ENCODE data around the gene POP4. TPM values are rescaled to one million over a fixed set of nuclear protein-coding genes. Genes with fewer than 3 reads are reported as not detected.

The POP4 gene
- total RNA-seq, 4 donors from 2014 or later: 43.7 to 57.2 (median 51.2) TPM

DNA sequence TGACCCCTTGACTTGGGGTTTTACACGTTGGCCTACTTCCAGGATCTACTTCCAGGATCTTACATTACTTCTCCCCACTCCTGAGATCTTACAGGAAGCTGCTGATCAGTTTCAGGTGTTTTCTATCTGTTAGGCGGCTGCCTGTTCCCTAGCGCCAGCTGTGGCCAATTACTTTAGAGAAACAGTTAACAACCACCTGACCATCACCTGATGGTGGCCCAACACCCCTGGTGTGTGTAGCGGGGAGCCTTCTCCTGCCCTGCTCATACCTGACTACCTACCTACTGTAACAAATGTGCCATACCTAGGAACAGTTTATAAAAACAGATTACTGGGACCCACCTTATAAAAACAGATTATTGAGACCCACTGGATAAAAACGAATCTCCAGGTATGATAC, 2.8 kb upstream of the POP4 start:
- Histone ChIP-seq H3K36me3 (no peaks in the 10 kb centered on the region), H3K4me3 (no peak overlapping the region), H3K9me3 (no peaks in the 10 kb centered on the region), H3K27ac (no peak overlapping the region), H3K4me1 (peaks cover 4 to 24% (median 18%) of the 10 kb centered on the region in 4 donors), H3K27me3 (peaks cover 0 to under 1% of the 10 kb centered on the region in 2 donors)
- TF ChIP-seq, protein P1, sequence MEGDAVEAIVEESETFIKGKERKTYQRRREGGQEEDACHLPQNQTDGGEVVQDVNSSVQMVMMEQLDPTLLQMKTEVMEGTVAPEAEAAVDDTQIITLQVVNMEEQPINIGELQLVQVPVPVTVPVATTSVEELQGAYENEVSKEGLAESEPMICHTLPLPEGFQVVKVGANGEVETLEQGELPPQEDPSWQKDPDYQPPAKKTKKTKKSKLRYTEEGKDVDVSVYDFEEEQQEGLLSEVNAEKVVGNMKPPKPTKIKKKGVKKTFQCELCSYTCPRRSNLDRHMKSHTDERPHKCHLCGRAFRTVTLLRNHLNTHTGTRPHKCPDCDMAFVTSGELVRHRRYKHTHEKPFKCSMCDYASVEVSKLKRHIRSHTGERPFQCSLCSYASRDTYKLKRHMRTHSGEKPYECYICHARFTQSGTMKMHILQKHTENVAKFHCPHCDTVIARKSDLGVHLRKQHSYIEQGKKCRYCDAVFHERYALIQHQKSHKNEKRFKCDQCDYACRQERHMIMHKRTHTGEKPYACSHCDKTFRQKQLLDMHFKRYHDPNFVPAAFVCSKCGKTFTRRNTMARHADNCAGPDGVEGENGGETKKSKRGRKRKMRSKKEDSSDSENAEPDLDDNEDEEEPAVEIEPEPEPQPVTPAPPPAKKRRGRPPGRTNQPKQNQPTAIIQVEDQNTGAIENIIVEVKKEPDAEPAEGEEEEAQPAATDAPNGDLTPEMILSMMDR (IDR thresholded peaks at IDR 0.05): no peak
- TF ChIP-seq POLR2A (IDR thresholded peaks at IDR 0.05): no peak
- no peak for TF ChIP-seq EP300 (IDR thresholded peaks at IDR 0.05)
- WGBS, 2 donors: 59 to 64% methylated on average over 5 of the region's 5 CpGs
- DNase-seq (ENCODE audit: low spot score in 2 of 2): no peak

DNA sequence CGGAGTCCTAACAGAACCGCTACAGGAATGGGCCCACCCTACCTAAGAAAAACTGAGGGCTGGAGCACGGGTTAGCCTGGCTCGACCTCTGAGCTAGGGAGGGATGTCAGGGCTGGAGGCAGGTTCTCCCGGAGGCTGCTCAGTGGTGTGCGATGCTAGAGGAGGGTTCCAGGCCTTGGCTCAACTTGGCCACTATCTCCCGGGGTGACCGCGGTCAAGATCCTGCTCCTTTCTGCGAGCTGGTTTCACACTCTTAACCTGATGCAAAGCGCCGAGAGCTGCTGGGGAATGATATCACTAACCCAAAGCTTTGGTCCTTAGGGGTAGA, 301 bp downstream of the POP4 start:
- Histone ChIP-seq H3K27me3 (no peaks in the 10 kb centered on the region), H3K36me3 (peaks cover 0 to 29% (median under 1%) of the 10 kb centered on the region in 3 donors), H3K27ac (peak overlapping the region; percentile 94 to 99 (median 98)), H3K4me3 (peak overlapping the region; percentile 84 to 96 (median 94)), H3K4me1 (peaks cover 4 to 33% (median 20%) of the 10 kb centered on the region in 4 donors), H3K9me3 (no peaks in the 10 kb centered on the region)
- 0 to 1% methylated on average over 12 of the region's 12 CpGs for WGBS, 2 donors
- DNase-seq (ENCODE audit: low spot score in 2 of 2): no peak
- no peak for TF ChIP-seq POLR2A (IDR thresholded peaks at IDR 0.05)
- TF ChIP-seq, protein P1 (IDR thresholded peaks at IDR 0.05): no peak
- no peak for TF ChIP-seq EP300 (IDR thresholded peaks at IDR 0.05)

DNA sequence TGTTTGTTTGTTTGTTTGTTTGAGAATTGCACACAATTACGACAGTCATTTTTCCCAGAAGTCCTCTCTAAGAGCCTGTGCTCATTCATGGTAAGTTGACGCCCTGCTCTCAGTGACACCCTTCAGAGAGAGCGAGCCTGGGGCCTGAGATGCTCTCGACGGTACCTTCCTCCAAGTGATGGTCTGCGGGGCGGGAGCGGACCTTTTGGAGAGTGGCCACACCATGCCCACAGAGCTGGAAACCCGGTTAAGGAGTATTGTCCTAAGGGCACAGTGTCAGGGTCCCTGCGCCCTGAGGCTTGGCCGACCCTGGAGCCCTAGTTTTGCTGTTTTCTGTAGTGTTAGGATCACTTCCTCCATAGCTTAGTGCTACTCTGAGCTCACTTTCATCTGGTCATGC, 3.6 kb downstream of the POP4 start:
- DNase-seq (ENCODE audit: low spot score in 2 of 2): no peak
- H3K4me3 ChIP-seq: no peak overlapping the region
- WGBS, 2 donors: 91 to 95% methylated on average over 11 of the region's 11 CpGs
- H3K4me1 ChIP-seq: peaks cover 4 to 31% (median 20%) of the 10 kb centered on the region in 4 donors
- no peaks in the 10 kb centered on the region for H3K9me3 ChIP-seq
- H3K27ac ChIP-seq: no peak overlapping the region
- peaks cover 2 to 62% (median 26%) of the 10 kb centered on the region in 3 donors for H3K36me3 ChIP-seq
- no peaks in the 10 kb centered on the region for H3K27me3 ChIP-seq
- TF ChIP-seq, protein P1 (IDR thresholded peaks at IDR 0.05): no peak
- TF ChIP-seq POLR2A (IDR thresholded peaks at IDR 0.05): no peak
- TF ChIP-seq EP300 (IDR thresholded peaks at IDR 0.05): no peak

DNA sequence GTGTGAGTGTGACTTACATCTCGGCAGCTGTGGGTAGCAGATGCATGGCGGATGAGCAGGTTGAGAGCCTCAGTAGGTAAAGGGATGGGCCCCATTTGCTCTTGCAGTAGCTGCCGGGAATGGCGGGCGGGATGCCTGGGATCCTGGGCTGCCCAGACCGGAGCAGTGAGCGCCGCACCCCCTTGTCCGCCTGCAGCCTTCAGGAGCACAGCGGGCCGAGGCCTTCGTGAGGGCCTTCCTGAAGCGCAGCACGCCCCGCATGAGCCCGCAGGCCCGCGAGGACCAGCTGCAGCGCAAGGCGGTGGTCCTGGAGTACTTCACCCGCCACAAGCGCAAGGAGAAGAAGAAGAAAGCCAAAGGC, 4.1 kb downstream of the POP4 start:
- peaks cover 2 to 67% (median 26%) of the 10 kb centered on the region in 3 donors for H3K36me3 ChIP-seq
- 85 to 86% methylated on average over 10 to 22 of the region's 22 CpGs for WGBS, 2 donors
- no peak for DNase-seq (ENCODE audit: low spot score in 2 of 2)
- peaks cover 4 to 25% (median 16%) of the 10 kb centered on the region in 4 donors for H3K4me1 ChIP-seq
- no peaks in the 10 kb centered on the region for H3K27me3 ChIP-seq
- no peak overlapping the region for H3K4me3 ChIP-seq
- no peaks in the 10 kb centered on the region for H3K9me3 ChIP-seq
- TF ChIP-seq, protein P1 (IDR thresholded peaks at IDR 0.05): no peak
- TF ChIP-seq POLR2A (IDR thresholded peaks at IDR 0.05) (no peak), EP300 (IDR thresholded peaks at IDR 0.05) (no peak)
- no peak overlapping the region for H3K27ac ChIP-seq

DNA sequence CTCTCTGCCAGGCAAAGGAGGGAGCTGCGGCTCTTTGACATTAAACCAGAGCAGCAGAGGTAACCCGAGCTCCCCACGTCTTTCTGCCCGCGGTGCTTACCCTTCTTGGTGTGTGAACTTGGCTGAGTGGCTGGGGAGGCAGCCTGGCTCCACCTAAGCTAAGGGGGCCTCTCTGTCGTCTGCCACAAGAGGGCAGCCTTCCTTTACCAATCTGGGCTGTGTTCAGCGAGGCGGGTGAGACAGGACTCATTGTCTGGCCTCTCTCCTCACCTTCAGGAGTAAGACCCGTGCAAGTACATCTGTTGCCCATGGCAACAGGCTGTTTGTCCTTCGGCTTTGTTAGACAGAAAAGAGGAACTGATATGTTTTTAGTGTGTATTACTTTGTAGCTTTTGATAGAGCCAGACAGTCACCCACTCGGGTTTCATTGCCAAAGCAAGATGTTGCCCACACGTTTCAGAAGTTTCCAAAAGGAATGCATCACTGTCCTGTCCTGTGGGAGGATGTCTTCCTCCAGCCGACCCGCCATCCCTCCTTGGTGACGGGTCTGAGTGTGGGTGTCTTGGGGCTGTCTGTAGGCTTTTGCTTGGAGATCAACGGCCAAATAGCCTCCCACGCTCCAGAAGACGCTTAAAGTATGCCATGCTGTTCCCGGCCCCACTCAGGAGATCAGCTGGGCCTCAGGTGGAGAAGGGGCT, 4.6 kb downstream of the POP4 start:
- Histone ChIP-seq H3K27ac (peak overlapping the region in 1 of 4 donors; percentile 27), H3K9me3 (no peaks in the 10 kb centered on the region), H3K4me1 (peaks cover 4 to 21% (median 12%) of the 10 kb centered on the region in 4 donors), H3K27me3 (no peaks in the 10 kb centered on the region), H3K36me3 (peaks cover 2 to 72% (median 26%) of the 10 kb centered on the region in 3 donors), H3K4me3 (no peak overlapping the region)
- 31 to 37% methylated on average over 16 to 19 of the region's 19 CpGs for WGBS, 2 donors
- peak; percentile 67 to 89 for DNase-seq (ENCODE audit: low spot score in 2 of 2)
- no peak for TF ChIP-seq POLR2A (IDR thresholded peaks at IDR 0.05)
- TF ChIP-seq, protein P1 (IDR thresholded peaks at IDR 0.05): peak; percentile 75 to 90 (median 85)
- TF ChIP-seq EP300 (IDR thresholded peaks at IDR 0.05): peak in 1 of 2 donors; percentile 22
